Fibroblast of villous mesenchyme (primary cell): Measurements from ENCODE around the gene SEC23A. TPM values are rescaled to one million over a fixed set of nuclear protein-coding genes. Genes with fewer than 3 reads are reported as not detected.
A peak's percentile ranks its signal among the peaks of the same experiment; 100 is the strongest.
"Not testable (repeated sequence)": the region's sequence is repeated elsewhere in the genome, so short reads cannot be mapped to it uniquely, and the experiment has no call there.

ENCODE experiments used
- DNase-seq: peaks from one replicate; pipeline ENCODE4 v3.0.0-alpha.2; 2010; ENCODE audit warnings: low read depth
- H3K4me3 ChIP-seq: 2 replicates; pipeline ENCODE4 v1.5.1; 2011; ENCODE audit warnings: low read depth, mild to moderate bottlenecking, low read length
- CTCF ChIP-seq: IDR thresholded peaks from 2 replicates; pipeline ENCODE4 v1.5.1; 2012; ENCODE audit warnings: low read depth, mild to moderate bottlenecking, low read length; ENCODE audit not compliant: insufficient read depth
- total RNA-seq: library from RNA; depleted of rRNA; stranded (reverse); fragments of >200 nt; gene quantifications from 2 replicates; pipeline ENCODE4 v1.2.3, GENCODE V29; 2012

Gene SEC23A
- total RNA-seq, 1 donor = 548 TPM

DNA sequence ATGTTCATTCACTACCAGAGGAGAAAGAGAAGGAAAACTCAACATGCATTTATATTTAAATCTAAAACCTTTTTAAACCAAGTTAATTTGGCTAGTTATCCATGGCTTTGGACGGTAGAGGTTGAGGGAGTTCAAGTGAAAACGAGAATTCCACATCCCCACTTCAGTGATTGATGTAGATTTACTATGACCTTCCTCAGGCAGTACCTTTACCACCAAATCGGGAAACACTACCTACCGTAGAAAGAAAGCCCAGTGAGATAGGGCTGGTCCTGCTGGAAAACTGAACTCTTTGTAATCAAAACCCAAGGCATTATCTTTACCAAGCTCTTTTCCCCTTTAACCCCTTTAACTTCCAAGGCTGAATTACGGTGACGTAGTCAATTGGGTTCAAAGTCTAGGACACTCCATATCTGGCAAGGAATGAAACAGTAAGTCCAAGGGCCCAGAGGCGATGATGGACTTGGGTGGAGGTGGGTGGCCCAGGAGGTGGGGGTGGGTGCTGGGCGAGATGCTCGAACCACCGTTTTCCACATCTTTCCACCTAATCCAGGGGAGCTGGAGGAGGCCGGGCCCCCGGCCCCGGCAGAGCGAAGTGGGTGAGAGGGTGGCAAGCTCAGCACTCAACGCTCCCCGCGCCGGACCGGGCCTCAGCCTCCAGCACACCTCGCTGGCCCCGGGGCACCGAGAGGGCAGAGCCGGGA is 618 bp downstream of the SEC23A start:
- peak overlapping the region; percentile 94 for H3K4me3 ChIP-seq
- DNase-seq = peak; percentile 67
- no peak for TF ChIP-seq CTCF

DNA sequence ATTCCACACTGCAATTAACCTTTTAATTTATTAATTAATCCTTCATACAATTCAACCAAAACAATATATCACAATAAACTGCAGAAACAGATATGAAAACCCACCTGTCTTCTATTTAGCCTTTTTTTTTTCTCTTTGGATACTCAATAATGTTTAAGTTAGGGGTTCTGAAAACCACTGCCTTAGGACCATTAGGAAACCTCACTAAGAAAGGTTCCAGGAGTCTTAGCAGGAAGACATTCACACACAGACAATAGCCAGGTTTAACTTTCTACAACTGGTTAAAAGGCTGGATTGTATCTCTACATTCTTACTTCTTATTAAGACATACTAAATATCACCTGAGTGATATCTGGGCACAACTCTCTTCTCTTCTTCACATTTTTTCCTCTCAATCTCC is 3.3 kb downstream of the SEC23A start:
- DNase-seq = no peak
- TF ChIP-seq CTCF = no peak
- H3K4me3 ChIP-seq = no peak overlapping the region

- DNase-seq, H3K4me3 ChIP-seq: not testable (repeated sequence)
Observed at GRCh38 chr14:39099215-39099614, 3.8 kb downstream of the SEC23A start.

GRCh38 chr14:39097159-39097558 is 5.9 kb downstream of the SEC23A start:
- H3K4me3 ChIP-seq = no peak overlapping the region
- peak; percentile 10 for DNase-seq
- TF ChIP-seq CTCF = no peak

GRCh38 chr14:39094515-39094914 is 8.5 kb downstream of the SEC23A start:
- TF ChIP-seq CTCF = no peak
- DNase-seq = no peak
- H3K4me3 ChIP-seq = no peak overlapping the region

DNA sequence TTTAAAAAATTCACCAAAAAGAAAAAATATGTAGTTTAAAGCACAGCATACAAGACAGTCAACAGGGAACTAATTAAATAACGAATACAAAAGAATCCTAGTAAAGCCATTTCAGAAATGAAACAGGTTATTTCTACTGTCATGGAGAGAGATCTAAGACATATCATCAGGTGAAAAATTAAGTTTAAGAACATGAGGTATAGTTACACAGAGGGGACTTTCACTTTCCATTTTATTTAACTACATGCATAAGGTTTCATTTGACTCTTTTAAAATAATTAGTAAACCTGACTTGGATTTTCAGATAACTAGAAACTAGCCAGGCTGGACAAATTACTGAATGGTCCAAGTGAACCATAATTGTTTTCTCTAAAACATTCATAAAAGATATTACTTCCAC is 11.3 kb downstream of the SEC23A start:
- no peak for DNase-seq
- no peak for TF ChIP-seq CTCF
- no peak overlapping the region for H3K4me3 ChIP-seq

GRCh38 chr14:39090548-39091111 is 12.4 kb downstream of the SEC23A start:
- DNase-seq = no peak
- TF ChIP-seq CTCF = no peak
- no peak overlapping the region for H3K4me3 ChIP-seq
